Gastroesophageal sphincter (tissue), 4 donors: ENCODE data around the gene DNAAF5. TPM values are rescaled to one million over a fixed set of nuclear protein-coding genes. Genes with fewer than 3 reads are reported as not detected.

Experiments used
- ATAC-seq: fragments of 150-250 bp; one replicate; pipeline ENCODE4 v1.9.1; 2016; ENCODE audit warnings: mild to moderate bottlenecking, moderate library complexity
- H3K27ac ChIP-seq, 4 donors: fragments of 200-600 bp; sonication (generic) in 3 of 4; 1 replicate in 3 of 4; 2 replicates in 1 of 4; pipeline ENCODE4 v1.5.1; 2016 to 2019
- H3K27me3 ChIP-seq: fragments of 200-600 bp; sonication (generic); one replicate; pipeline ENCODE4 v1.5.1; 2019
- H3K36me3 ChIP-seq, 2 donors: fragments of 200-600 bp; sonication (generic); one replicate each; pipeline ENCODE4 v1.5.1; 2019; ENCODE audit warnings: control low read depth in 1 of 2
- H3K4me1 ChIP-seq, 3 donors: fragments of 200-600 bp; sonication (generic); 1 replicate in 2 of 3; 2 replicates in 1 of 3; pipeline ENCODE4 v1.5.1; 2016 to 2019; ENCODE audit warnings: control low read depth in 2 of 3
- H3K4me3 ChIP-seq, 2 donors: fragments of 200-600 bp; sonication (generic); one replicate each; pipeline ENCODE4 v1.5.1; 2019; ENCODE audit warnings: mild to moderate bottlenecking in 1 of 2, moderate library complexity in 1 of 2
- H3K9me3 ChIP-seq, 3 donors: fragments of 200-600 bp; sonication (generic); one replicate each; pipeline ENCODE4 v1.5.1; 2017 to 2019; ENCODE audit warnings: control low read depth in 2 of 3
- CTCF ChIP-seq, 4 experiments: fragments of 200-600 bp in 2 of 4; fragments of 450-650 bp in 2 of 4; sonication (generic) in 1 of 4; IDR thresholded peaks; one replicate each; pipeline ENCODE4 v1.5.1; 2017 to 2019; ENCODE audit warnings: antibody characterized with exemption in 4 of 4, mild to moderate bottlenecking in 2 of 4, moderate library complexity in 2 of 4
- EP300 ChIP-seq: sonication (generic); formaldehyde crosslinking; IDR thresholded peaks from one replicate; pipeline ENCODE4 v1.6.1; 2017; ENCODE audit warnings: antibody characterized with exemption, mild to moderate bottlenecking
- POLR2A ChIP-seq, 2 donors: fragments of 450-650 bp; IDR thresholded peaks; one replicate each; pipeline ENCODE4 v1.6.1; 2017; ENCODE audit warnings: antibody characterized with exemption in 2 of 2, mild to moderate bottlenecking in 2 of 2, moderate library complexity in 1 of 2
- POLR2AphosphoS5 ChIP-seq: sonication (generic); formaldehyde crosslinking; IDR thresholded peaks from one replicate; pipeline ENCODE4 v1.6.1; 2017; ENCODE audit warnings: antibody characterized with exemption
- WGBS, 2 donors: methylation state at CpG; one replicate each; pipeline ENCODE4 v1.1.5; 2018; ENCODE audit warnings: low coverage in 1 of 2; 5-methylcytosine and 5-hydroxymethylcytosine counted together
- total RNA-seq, 4 donors: library from RNA; depleted of rRNA; stranded (reverse); fragments of >200 nt; gene quantifications; one replicate each; pipeline ENCODE4 v1.1.0, GENCODE V29; 2016

Gene DNAAF5
- total RNA-seq, 4 donors from 2014 or later: 17.4 to 36.4 (median 21.7) TPM

GRCh38 chr7:778271-778967, 51.9 kb downstream of the DNAAF5 start:
- Histone ChIP-seq H3K27ac (peak overlapping the region in 3 of 4 donors; percentile 3 to 82 (median 38)), H3K4me1 (peaks cover 0 to 44% (median 3%) of the 10 kb centered on the region in 3 donors), H3K36me3 (peaks cover 0 to 81% of the 10 kb centered on the region in 2 donors), H3K4me3 (no peak overlapping the region), H3K9me3 (no peaks in the 10 kb centered on the region), H3K27me3 (no peaks in the 10 kb centered on the region)
- TF ChIP-seq CTCF (IDR thresholded peaks at IDR 0.05) (no peak), EP300 (no peak), POLR2AphosphoS5 (no peak), POLR2A (IDR thresholded peaks at IDR 0.05) (no peak)
- no peak for ATAC-seq
- 80 to 93% methylated on average over 6 to 12 of the region's 23 CpGs for WGBS, 2 donors

- TF ChIP-seq POLR2A (IDR thresholded peaks at IDR 0.05): no peak
- peak; percentile 26 for TF ChIP-seq POLR2AphosphoS5
- H3K27me3 ChIP-seq: no peaks in the 10 kb centered on the region
- no peak overlapping the region for H3K4me3 ChIP-seq
- WGBS, 2 donors: 15 to 40% methylated on average over 1 to 12 of the region's 15 CpGs
- peak overlapping the region in 3 of 4 donors; percentile 3 to 82 (median 38) for H3K27ac ChIP-seq
- peaks cover 0 to 81% of the 10 kb centered on the region in 2 donors for H3K36me3 ChIP-seq
- H3K4me1 ChIP-seq: peaks cover 0 to 43% (median 3%) of the 10 kb centered on the region in 3 donors
- ATAC-seq: no peak
- no peaks in the 10 kb centered on the region for H3K9me3 ChIP-seq
Measured at GRCh38 chr7:778968-779451, 52.5 kb downstream of the DNAAF5 start.

- no peak for ATAC-seq
- no CpG with 5 or more reads among the region's 9 CpGs for WGBS, 2 donors
- H3K27ac ChIP-seq: peak overlapping the region in 3 of 4 donors; percentile 3 to 82 (median 38)
- no peaks in the 10 kb centered on the region for H3K27me3 ChIP-seq
- no peaks in the 10 kb centered on the region for H3K9me3 ChIP-seq
- peaks cover 0 to 39% (median 3%) of the 10 kb centered on the region in 3 donors for H3K4me1 ChIP-seq
- no peak overlapping the region for H3K4me3 ChIP-seq
- no peak for TF ChIP-seq POLR2A (IDR thresholded peaks at IDR 0.05)
- no peak for TF ChIP-seq CTCF (IDR thresholded peaks at IDR 0.05)
- H3K36me3 ChIP-seq: peaks cover 0 to 83% of the 10 kb centered on the region in 2 donors
Measured at GRCh38 chr7:779480-779879, 53.0 kb downstream of the DNAAF5 start.

GRCh38 chr7:780081-780480, 53.6 kb downstream of the DNAAF5 start:
- TF ChIP-seq POLR2AphosphoS5 (no peak), POLR2A (IDR thresholded peaks at IDR 0.05) (no peak), CTCF (IDR thresholded peaks at IDR 0.05) (no peak), EP300 (no peak)
- Histone ChIP-seq H3K27me3 (no peaks in the 10 kb centered on the region), H3K27ac (peak overlapping the region in 2 of 4 donors; percentile 38 to 82), H3K36me3 (peaks cover 0 to 84% of the 10 kb centered on the region in 2 donors), H3K9me3 (no peaks in the 10 kb centered on the region), H3K4me3 (no peak overlapping the region), H3K4me1 (peaks cover 0 to 34% (median 3%) of the 10 kb centered on the region in 3 donors)
- no peak for ATAC-seq
- WGBS, 2 donors: 43 to 53% methylated on average over 1 to 3 of the region's 14 CpGs

GRCh38 chr7:780516-780915, 54.0 kb downstream of the DNAAF5 start:
- H3K4me3 ChIP-seq: no peak overlapping the region
- 87 to 94% methylated on average over 4 to 10 of the region's 10 CpGs for WGBS, 2 donors
- no peak for ATAC-seq
- no peaks in the 10 kb centered on the region for H3K9me3 ChIP-seq
- TF ChIP-seq CTCF (IDR thresholded peaks at IDR 0.05): no peak
- TF ChIP-seq POLR2A (IDR thresholded peaks at IDR 0.05): no peak
- TF ChIP-seq POLR2AphosphoS5: no peak
- no peak for TF ChIP-seq EP300
- H3K4me1 ChIP-seq: peaks cover 0 to 34% (median 3%) of the 10 kb centered on the region in 3 donors
- H3K27ac ChIP-seq: peak overlapping the region in 2 of 4 donors; percentile 38 to 82
- H3K27me3 ChIP-seq: no peaks in the 10 kb centered on the region
- H3K36me3 ChIP-seq: peaks cover 0 to 84% of the 10 kb centered on the region in 2 donors
